Erythroblast (primary cell): ENCODE data around the gene THAP7.

Experiments
- GATA1 ChIP-seq: IDR thresholded peaks from 2 replicates; pipeline ENCODE4 v1.6.1; 2011; ENCODE audit warnings: low read depth, mild to moderate bottlenecking, control low read depth, low read length, moderate library complexity
- POLR2A ChIP-seq: IDR thresholded peaks from 2 replicates; pipeline ENCODE4 v1.6.1; 2011; ENCODE audit warnings: mild to moderate bottlenecking, low read length

- TF ChIP-seq POLR2A (no peak), GATA1 (no peak)
Measured at GRCh38 chr22:20980938-20981722, 20.8 kb downstream of the THAP7 start.
